Panc1 (cell line): ENCODE data around the gene SECTM1.

Experiments used
- CTCF ChIP-seq: fragments of 450-650 bp; IDR thresholded peaks from 2 replicates; pipeline ENCODE4 v1.5.1; 2017; ENCODE audit warnings: mild to moderate bottlenecking
- POLR2AphosphoS5 ChIP-seq: IDR thresholded peaks from 2 replicates; pipeline ENCODE4 v1.6.1; 2012; ENCODE audit warnings: mild to moderate bottlenecking, low read depth, low read length, moderate library complexity
- REST ChIP-seq, 2 experiments: IDR thresholded peaks; 2 replicates each; pipeline ENCODE4 v1.6.1; 2011 to 2012; ENCODE audit warnings: low read depth in 2 of 2, control low read depth in 1 of 2, low read length in 1 of 2, mild to moderate bottlenecking in 1 of 2, moderate library complexity in 1 of 2; ENCODE audit not compliant: insufficient read depth in 1 of 2
- SIN3A ChIP-seq: IDR thresholded peaks from 2 replicates; pipeline ENCODE4 v1.6.1; 2012; ENCODE audit warnings: low read depth, mild to moderate bottlenecking, low read length, moderate library complexity, borderline replicate concordance; ENCODE audit not compliant: insufficient read depth
- TCF7L2 ChIP-seq: IDR thresholded peaks from 2 replicates; pipeline ENCODE4 v1.6.1; 2011; ENCODE audit warnings: mild to moderate bottlenecking, low read depth, low read length, inconsistent platforms

GRCh38 chr17:82333279-82334171, at the start of gene SECTM1:
- no peak for TF ChIP-seq REST (IDR thresholded peaks at IDR 0.05; ENCODE audit: insufficient read depth in 1 of 2, low read depth in 2 of 2, low read length in 1 of 2)
- no peak for TF ChIP-seq CTCF
- TF ChIP-seq SIN3A, result no peak
- no peak for TF ChIP-seq POLR2AphosphoS5
- TF ChIP-seq TCF7L2, result no peak
